NCI-H2196 (cell line): ENCODE measurements around the gene EME1.
"Not testable (repeated sequence)": the region's sequence is repeated elsewhere in the genome, so short reads cannot be mapped to it uniquely, and the experiment has no call there.

Experiments
- DNase-seq: peaks from one replicate; lab custom pipeline; 2025; ENCODE audit not compliant: unreplicated experiment; lab: John Stamatoyannopoulos, UW

EME1 gene

GRCh38 chr17:50372758-50373556, at the start of gene EME1, which contains the start of gene MRPL27:
Gene EME1 (plus strand): TSS chr17:50373229. CDS start chr17:50375209, 1,980 bp downstream.
Gene MRPL27 (minus strand): TSS chr17:50373184. CDS start chr17:50373170, 14 bp downstream.
- peak; percentile 86 for DNase-seq

- DNase-seq, result no peak
Measured at GRCh38 chr17:50325906-50326305, 47.1 kb upstream of the EME1 start.

- DNase-seq, result no peak
Measured at GRCh38 chr17:50326831-50327364, 46.1 kb upstream of the EME1 start.

- DNase-seq, result no peak
Measured at GRCh38 chr17:50328363-50329325, 44.4 kb upstream of the EME1 start.

GRCh38 chr17:50329716-50330115, 43.3 kb upstream of the EME1 start:
- no peak for DNase-seq

GRCh38 chr17:50330151-50330775, 42.8 kb upstream of the EME1 start:
- no peak for DNase-seq

- DNase-seq, result no peak
Measured at GRCh38 chr17:50331085-50331791, 41.8 kb upstream of the EME1 start.

GRCh38 chr17:50332196-50332595, 40.8 kb upstream of the EME1 start:
- DNase-seq, result no peak

- DNase-seq, result not testable (repeated sequence)
Measured at GRCh38 chr17:50333291-50334057, 39.6 kb upstream of the EME1 start.

- no peak for DNase-seq
Measured at GRCh38 chr17:50337956-50338355, 35.1 kb upstream of the EME1 start.

- no peak for DNase-seq
Measured at GRCh38 chr17:50338645-50339044, 34.4 kb upstream of the EME1 start.

- DNase-seq, result no peak
Measured at GRCh38 chr17:50339381-50339780, 33.6 kb upstream of the EME1 start.

GRCh38 chr17:50344731-50345365, 28.2 kb upstream of the EME1 start:
- no peak for DNase-seq

GRCh38 chr17:50345432-50346312, 27.4 kb upstream of the EME1 start, which contains the start of gene XYLT2:
Gene XYLT2 (plus strand): TSS chr17:50346126. CDS start chr17:50346141, 15 bp downstream.
- peak; percentile 92 for DNase-seq

GRCh38 chr17:50346313-50347116, 26.5 kb upstream of the EME1 start:
- DNase-seq, result no peak

- no peak for DNase-seq
Measured at GRCh38 chr17:50347117-50347893, 25.7 kb upstream of the EME1 start.
